H1 (cell line): ENCODE data around the gene SMIM28.

Experiments used
- EGR1 ChIP-seq: IDR thresholded peaks from 2 replicates; pipeline ENCODE4 v1.6.1; 2011; ENCODE audit warnings: low read depth, low read length, borderline replicate concordance
- POLR2A ChIP-seq, 2 experiments: IDR thresholded peaks; 1 replicate in 1 of 2; 2 replicates in 1 of 2; pipeline ENCODE4 v1.6.1; 2011; ENCODE audit warnings: low read depth in 2 of 2, low read length in 2 of 2, mild to moderate bottlenecking in 2 of 2; ENCODE audit errors: control extremely low read depth in 1 of 2
- POLR2AphosphoS5 ChIP-seq: IDR thresholded peaks from 2 replicates; pipeline ENCODE4 v1.6.1; 2011; ENCODE audit warnings: low read depth, low read length
- SRF ChIP-seq: IDR thresholded peaks from 2 replicates; pipeline ENCODE4 v1.6.1; 2011; ENCODE audit warnings: mild to moderate bottlenecking, low read depth, low read length, moderate library complexity
- TEAD4 ChIP-seq: IDR thresholded peaks from 2 replicates; pipeline ENCODE4 v1.6.1; 2012; ENCODE audit warnings: low read depth, low read length, inconsistent platforms, mixed read lengths

DNA sequence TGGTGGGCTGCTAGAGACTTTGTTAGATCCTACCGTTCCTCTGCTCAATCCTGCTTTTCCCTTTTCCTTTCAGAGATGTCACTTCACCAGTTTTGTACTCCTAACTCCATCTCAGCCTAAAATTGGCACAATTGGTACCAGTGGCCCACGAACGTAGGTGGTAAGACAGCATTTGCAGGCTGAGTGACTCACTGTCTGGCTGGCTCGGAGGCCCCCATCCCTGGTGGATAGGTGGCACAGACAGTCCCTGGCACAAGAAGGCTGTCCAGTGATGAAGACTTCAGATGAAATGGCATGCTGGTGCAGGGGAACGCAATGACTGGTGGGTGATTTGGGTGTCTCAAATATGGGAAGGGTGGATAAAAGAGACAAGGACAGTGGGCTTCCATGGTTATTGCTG is 37.4 kb downstream of the SMIM28 start:
- TF ChIP-seq TEAD4: no peak
- TF ChIP-seq EGR1: no peak
- no peak for TF ChIP-seq SRF
- TF ChIP-seq POLR2A (IDR thresholded peaks at IDR 0.05; ENCODE audit: control extremely low read depth in 1 of 2, low read depth in 2 of 2, low read length in 2 of 2): no peak
- no peak for TF ChIP-seq POLR2AphosphoS5
